BJ (cell line): ENCODE results near the gene ANKRD45. TPM values are rescaled to one million over a fixed set of nuclear protein-coding genes. Genes with fewer than 3 reads are reported as not detected.
"Not testable (repeated sequence)": the region's sequence is repeated elsewhere in the genome, so short reads cannot be mapped to it uniquely, and the experiment has no call there.

Source experiments
- CTCF ChIA-PET: fragments of 350-600 bp; formaldehyde crosslinking; extraction: SDS; loops from one replicate; lab custom pipeline; 2021; ENCODE audit warnings: antibody characterized with exemption, inconsistent platforms; lab: Yijun Ruan, JAX
- POLR2A ChIA-PET: fragments of 300-600 bp; sonication (Branson Sonifier 250); formaldehyde crosslinking; extraction: SDS; loops from one replicate; lab custom pipeline; 2021; ENCODE audit warnings: antibody characterized with exemption; lab: Charles Lee
- DNase-seq: peaks from one replicate; pipeline ENCODE4 v3.0.0-alpha.2; 2011; ENCODE audit warnings: low read depth
- H3K27me3 ChIP-seq: 2 replicates; pipeline ENCODE4 v1.6.0; 2011; ENCODE audit warnings: low read length; ENCODE audit not compliant: control insufficient read depth, insufficient read depth
- H3K36me3 ChIP-seq: 2 replicates; pipeline ENCODE4 v1.5.1; 2011; ENCODE audit warnings: low read length; ENCODE audit not compliant: control insufficient read depth, insufficient read depth
- H3K4me3 ChIP-seq: 2 replicates; pipeline ENCODE4 v1.5.1; 2011; ENCODE audit warnings: low read depth, mild to moderate bottlenecking, control low read depth, low read length
- CTCF ChIP-seq: IDR thresholded peaks from 2 replicates; pipeline ENCODE4 v1.5.1; 2011; ENCODE audit warnings: low read depth, mild to moderate bottlenecking, control low read depth, inconsistent platforms, low read length, moderate library complexity; ENCODE audit not compliant: insufficient read depth
- polyA plus RNA-seq: library from polyadenylated mRNA; depleted of rRNA; stranded (reverse); fragments of >200 nt; gene quantifications from 2 replicates; pipeline ENCODE4 v1.2.3, GENCODE V29; 2011

The ANKRD45 gene
- polyA plus RNA-seq, 1 experiment, result not detected

- POLR2A ChIA-PET, result no interaction called here
- Histone ChIP-seq H3K36me3 (no peaks in the 10 kb centered on the region), H3K27me3 (no peaks in the 10 kb centered on the region), H3K4me3 (no peak within 1 kb of the TSS)
- no peak for TF ChIP-seq CTCF
- no peak for DNase-seq
- CTCF ChIA-PET, result no interaction called here
These were observed 66.5 kb downstream of the ANKRD45 start, which contains the start of gene SLC9C2 for GRCh38 chr1:173603056-173603591. TSS of gene SLC9C2 (minus strand) at chr1:173603072. CDS start at chr1:173601776, 1,296 bp downstream.

- H3K27me3 ChIP-seq, result no peaks in the 10 kb centered on the region
- H3K36me3 ChIP-seq, result no peaks in the 10 kb centered on the region
- no peak overlapping the region for H3K4me3 ChIP-seq
- no peak for DNase-seq
- ChIA-PET POLR2A (no interaction called here), CTCF (no interaction called here)
- no peak for TF ChIP-seq CTCF
These were observed 68.1 kb downstream of the ANKRD45 start for GRCh38 chr1:173601588-173601987.

- Histone ChIP-seq H3K4me3 (no peak overlapping the region), H3K27me3 (no peaks in the 10 kb centered on the region), H3K36me3 (no peaks in the 10 kb centered on the region)
- CTCF ChIA-PET, result no interaction called here
- no peak for DNase-seq
- POLR2A ChIA-PET, result no interaction called here
- no peak for TF ChIP-seq CTCF
These were observed 73.4 kb downstream of the ANKRD45 start for GRCh38 chr1:173596097-173596825.

GRCh38 chr1:173591138-173591537 lies 78.5 kb downstream of the ANKRD45 start:
- CTCF ChIA-PET, result interaction anchor here (1.0 kb wide), 1 partner anchor 144 kb away, joined by 3 read pairs; no protein-coding TSS in a partner anchor
- H3K27me3 ChIP-seq, H3K4me3 ChIP-seq, POLR2A ChIA-PET, DNase-seq, H3K36me3 ChIP-seq: not testable (repeated sequence)

GRCh38 chr1:173590557-173590956 lies 79.1 kb downstream of the ANKRD45 start:
- POLR2A ChIA-PET, result no interaction called here
- TF ChIP-seq CTCF, result no peak
- no peaks in the 10 kb centered on the region for H3K36me3 ChIP-seq
- no peak for DNase-seq
- CTCF ChIA-PET, result no interaction called here
- no peak overlapping the region for H3K4me3 ChIP-seq
- no peaks in the 10 kb centered on the region for H3K27me3 ChIP-seq
